Panc1 (cell line): ENCODE data around the gene TSSK3. TPM values are rescaled to one million over a fixed set of nuclear protein-coding genes. Genes with fewer than 3 reads are reported as not detected.

Experiments
- ATAC-seq: fragments of 200-7000 bp; cut with Tn5 transposase; 2 replicates; pipeline ENCODE4 v1.9.1; 2020; ENCODE audit warnings: mild to moderate bottlenecking, moderate library complexity
- BruUV-seq: library from RNA; stranded (reverse); fragments of 400-500 nt; replicated peaks from 2 replicates; lab custom pipeline; 2021; lab: Mats Ljungman, UMichigan
- CTCF ChIA-PET: fragments of 300-600 bp; sonication (Branson Sonifier 250); formaldehyde crosslinking; loops from one replicate; lab custom pipeline; 2022; ENCODE audit warnings: antibody characterized with exemption; lab: Charles Lee
- POLR2A ChIA-PET: fragments of 300-600 bp; sonication (Branson Sonifier 250); formaldehyde crosslinking; loops from one replicate; lab custom pipeline; 2022; ENCODE audit warnings: antibody characterized with exemption; lab: Charles Lee
- DNase-seq: peaks from one replicate; pipeline ENCODE4 v3.0.0-alpha.2; 2010; ENCODE audit warnings: low read depth, low spot score
- H3K27ac ChIP-seq: 2 replicates; pipeline ENCODE4 v1.5.1; 2011; ENCODE audit warnings: mild to moderate bottlenecking, low read length, inconsistent platforms
- H3K27me3 ChIP-seq: fragments of 200-500 bp; sonication (Bioruptor generic); 2 replicates; pipeline ENCODE4 v1.6.0; 2014; ENCODE audit warnings: low read length, inconsistent platforms; ENCODE audit not compliant: control insufficient read depth, insufficient read depth
- H3K36me3 ChIP-seq: fragments of 200-500 bp; sonication (Bioruptor generic); 2 replicates; pipeline ENCODE4 v1.5.1; 2014; ENCODE audit warnings: inconsistent platforms, mild to moderate bottlenecking, low read length, moderate library complexity; ENCODE audit not compliant: control insufficient read depth, insufficient read depth
- H3K4me1 ChIP-seq: 2 replicates; pipeline ENCODE4 v1.5.1; 2011; ENCODE audit warnings: inconsistent platforms, mild to moderate bottlenecking, low read length, moderate library complexity; ENCODE audit not compliant: control insufficient read depth, insufficient read depth
- H3K4me3 ChIP-seq, 2 experiments: 2 replicates each; pipeline ENCODE4 v1.5.1; 2011 to 2012; ENCODE audit warnings: low read depth in 2 of 2, low read length in 2 of 2, mild to moderate bottlenecking in 2 of 2, inconsistent platforms in 1 of 2, moderate library complexity in 1 of 2
- H3K9me3 ChIP-seq: fragments of 200-500 bp; sonication (Bioruptor generic); 2 replicates; pipeline ENCODE4 v1.5.1; 2014; ENCODE audit warnings: low read depth, mild to moderate bottlenecking, inconsistent platforms, low read length, moderate library complexity; ENCODE audit not compliant: control insufficient read depth, insufficient read depth
- POLR2AphosphoS5 ChIP-seq: IDR thresholded peaks from 2 replicates; pipeline ENCODE4 v1.6.1; 2012; ENCODE audit warnings: mild to moderate bottlenecking, low read depth, low read length, moderate library complexity
- REST ChIP-seq, 2 experiments: IDR thresholded peaks; 2 replicates each; pipeline ENCODE4 v1.6.1; 2011 to 2012; ENCODE audit warnings: low read depth in 2 of 2, control low read depth in 1 of 2, low read length in 1 of 2, mild to moderate bottlenecking in 1 of 2, moderate library complexity in 1 of 2; ENCODE audit not compliant: insufficient read depth in 1 of 2
- SIN3A ChIP-seq: IDR thresholded peaks from 2 replicates; pipeline ENCODE4 v1.6.1; 2012; ENCODE audit warnings: low read depth, mild to moderate bottlenecking, low read length, moderate library complexity, borderline replicate concordance; ENCODE audit not compliant: insufficient read depth
- TCF7L2 ChIP-seq: IDR thresholded peaks from 2 replicates; pipeline ENCODE4 v1.6.1; 2011; ENCODE audit warnings: mild to moderate bottlenecking, low read depth, low read length, inconsistent platforms
- in situ Hi-C: cut with HindIII; loops from 2 replicates; pipeline ENCODE4 v1.10.0; 2016; ENCODE audit warnings: low sequenced_read_pairs, low pct_unique_long_range_greater_than_20kb
- intact Hi-C: fragments of 100-400 bp; cut with micrococcal nuclease; formaldehyde crosslinking; loops from one replicate; pipeline ENCODE4 v1.10.0; 2022; ENCODE audit not compliant: unreplicated experiment
- total RNA-seq: library from RNA; stranded (reverse); gene quantifications from one replicate; pipeline ENCODE4 v1.2.1, GENCODE V29; 2021; ENCODE audit not compliant: unreplicated experiment
- TF ChIP-seq, protein P1 (sequence below): fragments of 450-650 bp; IDR thresholded peaks from 2 replicates; pipeline ENCODE4 v1.5.1; 2017; ENCODE audit warnings: mild to moderate bottlenecking

TSSK3 gene
- total RNA-seq, 1 experiment from 2014 or later, result 3.6 TPM

DNA sequence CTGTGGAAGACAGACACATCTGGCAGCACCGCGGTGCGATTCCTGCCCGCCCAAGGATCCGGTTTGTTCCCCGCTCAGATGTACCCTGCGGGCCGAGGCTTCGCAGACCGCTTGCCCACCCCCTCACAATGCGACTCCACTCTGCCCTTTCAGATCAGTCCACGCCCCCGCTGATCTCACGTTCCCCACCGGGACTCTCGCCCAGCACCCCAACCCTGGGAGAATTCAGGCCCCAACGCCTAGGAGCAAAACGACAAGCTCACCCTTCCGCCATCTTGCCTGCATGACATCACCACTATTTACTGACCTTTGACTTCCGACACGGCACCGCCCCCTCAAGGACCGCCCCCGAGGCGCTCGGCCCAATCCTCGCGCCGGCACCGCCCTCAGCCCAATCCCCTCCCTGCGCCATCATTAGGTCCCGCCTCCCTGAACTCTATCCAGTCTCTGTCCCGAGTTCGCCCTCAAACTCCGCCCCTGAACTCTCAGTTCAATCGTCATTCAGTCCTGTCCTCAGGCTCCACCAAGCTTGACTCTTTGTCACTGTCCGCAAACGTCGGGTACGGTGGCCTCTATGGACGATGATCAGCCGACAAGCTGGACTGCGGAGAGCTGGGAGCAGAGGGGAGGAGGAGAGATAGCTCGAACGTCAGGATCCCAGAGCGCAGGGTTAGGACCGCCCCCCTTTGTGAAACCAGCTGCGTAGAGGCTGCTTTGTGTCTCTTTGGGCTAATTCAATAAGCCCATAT lies 32.0 kb downstream of the TSSK3 start, which contains the start of gene BSDC1:
Gene BSDC1 (minus strand): TSS at position 301 of the 749 bp plus-strand sequence. CDS start 27 bp downstream, at position 274.
- POLR2A ChIA-PET, result interaction anchor here (0.6 to 0.9 kb wide), 4 partner anchors 58 to 179 kb away, joined by 3 read pairs; partner anchors contain the start of gene MARCKSL1
- no TSS peak for BruUV-seq

More for the DNA sequence above, 32.0 kb downstream of the TSSK3 start, which contains the start of gene BSDC1:
- CTCF ChIA-PET, result interaction anchor here (0.5 to 0.6 kb wide), 2 partner anchors 96 to 375 kb away, joined by 3 to 6 read pairs; no protein-coding TSS in a partner anchor
- H3K27ac ChIP-seq, result peak within 1 kb of the TSS; percentile 90
- peaks cover 8% of the 10 kb centered on the region; the same call in 1 of the 2 replicates for H3K4me1 ChIP-seq
- ATAC-seq, result peak; percentile 98
- intact Hi-C loops, result no loop called here
- no peaks in the 10 kb centered on the region for H3K27me3 ChIP-seq
- H3K36me3 ChIP-seq, result no peaks in the 10 kb centered on the region
- peak; percentile 97 for DNase-seq
- in situ Hi-C loops, result no loop called here
- H3K9me3 ChIP-seq, result no peaks in the 10 kb centered on the region
- H3K4me3 ChIP-seq, result peak within 1 kb of the TSS; percentile 76 to 94
- TF ChIP-seq TCF7L2, result no peak; the same call in 1 of the 2 replicates
- TF ChIP-seq, protein P1, sequence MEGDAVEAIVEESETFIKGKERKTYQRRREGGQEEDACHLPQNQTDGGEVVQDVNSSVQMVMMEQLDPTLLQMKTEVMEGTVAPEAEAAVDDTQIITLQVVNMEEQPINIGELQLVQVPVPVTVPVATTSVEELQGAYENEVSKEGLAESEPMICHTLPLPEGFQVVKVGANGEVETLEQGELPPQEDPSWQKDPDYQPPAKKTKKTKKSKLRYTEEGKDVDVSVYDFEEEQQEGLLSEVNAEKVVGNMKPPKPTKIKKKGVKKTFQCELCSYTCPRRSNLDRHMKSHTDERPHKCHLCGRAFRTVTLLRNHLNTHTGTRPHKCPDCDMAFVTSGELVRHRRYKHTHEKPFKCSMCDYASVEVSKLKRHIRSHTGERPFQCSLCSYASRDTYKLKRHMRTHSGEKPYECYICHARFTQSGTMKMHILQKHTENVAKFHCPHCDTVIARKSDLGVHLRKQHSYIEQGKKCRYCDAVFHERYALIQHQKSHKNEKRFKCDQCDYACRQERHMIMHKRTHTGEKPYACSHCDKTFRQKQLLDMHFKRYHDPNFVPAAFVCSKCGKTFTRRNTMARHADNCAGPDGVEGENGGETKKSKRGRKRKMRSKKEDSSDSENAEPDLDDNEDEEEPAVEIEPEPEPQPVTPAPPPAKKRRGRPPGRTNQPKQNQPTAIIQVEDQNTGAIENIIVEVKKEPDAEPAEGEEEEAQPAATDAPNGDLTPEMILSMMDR, result no peak
- TF ChIP-seq SIN3A, result 0 out of 2 replicates have a peak, but pooled peaks have one; percentile 83
- TF ChIP-seq REST (IDR thresholded peaks at IDR 0.05; ENCODE audit: insufficient read depth in 1 of 2, low read depth in 2 of 2, low read length in 1 of 2), result no peak
- TF ChIP-seq POLR2AphosphoS5, result peak; percentile 78; the same call in 1 of the 2 replicates
